Gastrocnemius medialis (tissue), 4 donors: Measurements from ENCODE around the gene ARPC5L. TPM values are rescaled to one million over a fixed set of nuclear protein-coding genes. Genes with fewer than 3 reads are reported as not detected.

Source experiments
- ATAC-seq, 2 donors: fragments of 150-250 bp; one replicate each; pipeline ENCODE4 v1.9.1; 2016
- DNase-seq, 2 donors: peaks; one replicate each; pipeline ENCODE4 v3.0.0-alpha.2; 2019
- H3K27ac ChIP-seq, 4 donors: fragments of 200-600 bp; sonication (generic); 1 replicate in 1 of 4; 2 replicates in 3 of 4; pipeline ENCODE4 v1.5.1; 2016 to 2018; ENCODE audit warnings: mild to moderate bottlenecking in 2 of 4, moderate library complexity in 1 of 4
- H3K27me3 ChIP-seq, 3 donors: fragments of 200-600 bp; sonication (generic) in 2 of 3; 1 replicate in 1 of 3; 2 replicates in 2 of 3; pipeline versions ENCODE4 v1.5.1 to v1.6.0; 2016 to 2019; ENCODE audit warnings: mild to moderate bottlenecking in 1 of 3, moderate library complexity in 1 of 3
- H3K36me3 ChIP-seq, 2 donors: fragments of 200-600 bp; sonication (generic) in 1 of 2; one replicate each; pipeline ENCODE4 v1.5.1; 2017 to 2018
- H3K4me1 ChIP-seq, 2 donors: fragments of 200-600 bp; sonication (generic) in 1 of 2; one replicate each; pipeline ENCODE4 v1.5.1; 2016 to 2017; ENCODE audit warnings: mild to moderate bottlenecking in 2 of 2
- H3K4me3 ChIP-seq, 4 donors: fragments of 200-600 bp; sonication (generic) in 3 of 4; 1 replicate in 1 of 4; 2 replicates in 3 of 4; pipeline ENCODE4 v1.5.1; 2016 to 2019; ENCODE audit warnings: mild to moderate bottlenecking in 2 of 4
- H3K9me3 ChIP-seq, 3 donors: fragments of 200-600 bp; sonication (generic) in 2 of 3; 1 replicate in 1 of 3; 2 replicates in 2 of 3; pipeline ENCODE4 v1.5.1; 2016 to 2019
- CTCF ChIP-seq, 5 experiments: fragments of 450-650 bp in 3 of 5; fragments of 200-600 bp in 2 of 5; sonication (generic) in 2 of 5; IDR thresholded peaks in 4 of 5; conservative IDR thresholded peaks in 1 of 5; 1 replicate in 4 of 5; 2 replicates in 1 of 5; pipeline ENCODE4 v1.5.1; 2016 to 2019; ENCODE audit warnings: antibody characterized with exemption in 5 of 5, mild to moderate bottlenecking in 3 of 5, moderate library complexity in 3 of 5
- POLR2A ChIP-seq, 2 donors: fragments of 450-650 bp; IDR thresholded peaks; one replicate each; pipeline ENCODE4 v1.6.1; 2017; ENCODE audit warnings: antibody characterized with exemption in 2 of 2, mild to moderate bottlenecking in 2 of 2, moderate library complexity in 2 of 2
- in situ Hi-C, 4 donors: fragments of 200-750 bp; cut with MboI; loops; one replicate each; pipeline versions ENCODE4 v1.15.0 to v1.8.0; 2017; ENCODE audit warnings: low sequenced_read_pairs in 4 of 4
- intact Hi-C: fragments of 100-400 bp; cut with DNase I; formaldehyde crosslinking; loops from one replicate; pipeline ENCODE4 v1.15.1; 2023; ENCODE audit warnings: low total_unique reads
- total RNA-seq, 4 donors: library from RNA; depleted of rRNA; stranded (reverse); fragments of >200 nt; gene quantifications; one replicate each; pipeline versions ENCODE4 v1.1.0 to v1.2.3, GENCODE V29; 2016

Gene ARPC5L
- total RNA-seq, 4 donors from 2014 or later, result 28.9 to 47.1 (median 29.2) TPM

- Histone ChIP-seq H3K36me3 (peaks cover 0 to 85% of the 10 kb centered on the region in 2 donors), H3K27ac (no peak overlapping the region), H3K4me1 (peaks cover 5 to 8% of the 10 kb centered on the region in 2 donors), H3K4me3 (no peak overlapping the region), H3K27me3 (no peaks in the 10 kb centered on the region), H3K9me3 (no peaks in the 10 kb centered on the region)
- in situ Hi-C loops, result no loop called here
- intact Hi-C loops, result no loop called here
- DNase-seq, result no peak
- no peak for TF ChIP-seq POLR2A (IDR thresholded peaks at IDR 0.05)
- TF ChIP-seq CTCF (IDR thresholded peaks at IDR 0.05 in 4 of 5, conservative IDR thresholded peaks at IDR 0.05 in 1 of 5), result no peak
- ATAC-seq, result no peak
These were observed 16.6 kb downstream of the ARPC5L start for GRCh38 chr9:124878518-124878917.

GRCh38 chr9:124879226-124879625 is 17.3 kb downstream of the ARPC5L start:
- no peaks in the 10 kb centered on the region for H3K27me3 ChIP-seq
- intact Hi-C loops (no loop called here), in situ Hi-C loops (no loop called here)
- no peak for ATAC-seq
- H3K27ac ChIP-seq, result no peak overlapping the region
- no peak overlapping the region for H3K4me3 ChIP-seq
- H3K4me1 ChIP-seq, result peaks cover 0 to under 1% of the 10 kb centered on the region in 2 donors
- no peak for DNase-seq
- TF ChIP-seq CTCF (IDR thresholded peaks at IDR 0.05 in 4 of 5, conservative IDR thresholded peaks at IDR 0.05 in 1 of 5), result no peak
- TF ChIP-seq POLR2A (IDR thresholded peaks at IDR 0.05), result no peak
- H3K9me3 ChIP-seq, result no peaks in the 10 kb centered on the region
- peaks cover 0 to 93% of the 10 kb centered on the region in 2 donors for H3K36me3 ChIP-seq

- Histone ChIP-seq H3K36me3 (peaks cover 0 to 92% of the 10 kb centered on the region in 2 donors), H3K27me3 (no peaks in the 10 kb centered on the region), H3K4me3 (no peak overlapping the region), H3K4me1 (no peaks in the 10 kb centered on the region), H3K27ac (no peak overlapping the region), H3K9me3 (no peaks in the 10 kb centered on the region)
- intact Hi-C loops, result no loop called here
- DNase-seq (no peak), ATAC-seq (no peak)
- in situ Hi-C loops, result no loop called here
- TF ChIP-seq POLR2A (IDR thresholded peaks at IDR 0.05) (no peak), CTCF (IDR thresholded peaks at IDR 0.05 in 4 of 5, conservative IDR thresholded peaks at IDR 0.05 in 1 of 5) (no peak)
These were observed 18.6 kb downstream of the ARPC5L start for GRCh38 chr9:124880501-124880900.

DNA sequence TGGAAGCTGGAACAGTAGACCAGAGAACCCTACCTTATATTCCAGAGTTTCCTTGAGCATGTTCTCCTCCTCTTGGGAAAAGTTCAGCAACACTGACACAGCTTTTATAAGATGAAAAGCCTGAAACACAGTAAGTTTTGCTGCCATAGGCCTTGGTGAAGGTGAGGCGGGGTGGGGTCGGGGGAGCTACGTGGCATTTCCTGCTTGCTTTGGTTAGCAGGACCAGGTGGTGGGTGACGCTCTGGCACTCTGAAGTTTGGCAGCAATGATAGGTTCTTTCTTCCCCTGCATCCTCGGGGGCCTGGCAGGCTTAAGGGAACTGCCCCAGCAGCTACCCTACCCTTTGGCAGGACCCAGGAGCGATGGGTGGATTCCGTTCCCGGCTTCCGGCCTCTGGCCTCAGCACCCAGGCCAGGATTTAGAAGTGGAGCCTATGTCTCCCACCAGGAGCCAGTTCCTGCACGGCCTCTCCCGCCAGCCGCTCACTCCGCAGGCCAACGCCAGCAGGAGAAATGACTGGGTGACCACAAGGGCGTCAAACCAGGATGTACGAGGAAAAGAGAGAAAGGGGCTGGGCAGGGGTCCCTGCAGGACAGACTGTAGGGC is 19.3 kb downstream of the ARPC5L start:
- TF ChIP-seq POLR2A (IDR thresholded peaks at IDR 0.05) (no peak), CTCF (IDR thresholded peaks at IDR 0.05 in 4 of 5, conservative IDR thresholded peaks at IDR 0.05 in 1 of 5) (no peak)
- no peak overlapping the region for H3K4me3 ChIP-seq
- H3K27ac ChIP-seq, result no peak overlapping the region
- H3K9me3 ChIP-seq, result no peaks in the 10 kb centered on the region
- in situ Hi-C loops (no loop called here), intact Hi-C loops (no loop called here)
- DNase-seq, result no peak
- H3K36me3 ChIP-seq, result peaks cover 0 to 92% of the 10 kb centered on the region in 2 donors
- no peak for ATAC-seq
- no peaks in the 10 kb centered on the region for H3K27me3 ChIP-seq
- H3K4me1 ChIP-seq, result no peaks in the 10 kb centered on the region

DNA sequence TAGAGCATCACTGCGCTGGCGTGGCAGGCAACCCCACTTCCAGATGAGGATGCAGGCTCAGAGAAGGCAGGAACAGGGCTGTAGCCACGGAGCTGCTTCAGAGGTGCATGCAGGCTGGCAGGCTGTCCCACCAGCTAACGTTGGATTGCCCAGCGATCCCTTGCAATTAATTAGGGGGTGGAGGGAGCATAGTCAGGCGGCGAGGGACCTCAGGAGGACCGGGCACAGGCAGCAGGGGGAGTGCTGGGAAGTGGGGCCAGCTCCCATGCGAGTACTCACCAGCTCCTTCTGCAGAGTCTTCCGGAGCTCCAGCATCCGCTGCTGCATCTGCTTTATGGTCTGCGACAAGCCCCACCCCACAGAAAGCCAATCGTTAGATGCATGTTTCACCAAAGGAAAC is 20.3 kb downstream of the ARPC5L start:
- intact Hi-C loops (no loop called here), in situ Hi-C loops (no loop called here)
- ATAC-seq (no peak), DNase-seq (no peak)
- H3K9me3 ChIP-seq, result no peaks in the 10 kb centered on the region
- H3K27ac ChIP-seq, result no peak overlapping the region
- H3K36me3 ChIP-seq, result peaks cover 0 to 92% of the 10 kb centered on the region in 2 donors
- H3K4me1 ChIP-seq, result no peaks in the 10 kb centered on the region
- TF ChIP-seq CTCF (IDR thresholded peaks at IDR 0.05 in 4 of 5, conservative IDR thresholded peaks at IDR 0.05 in 1 of 5) (no peak), POLR2A (IDR thresholded peaks at IDR 0.05) (no peak)
- H3K4me3 ChIP-seq, result no peak overlapping the region
- H3K27me3 ChIP-seq, result no peaks in the 10 kb centered on the region
